WTC11 (cell line): ENCODE measurements around the gene RTN4RL1. TPM values are rescaled to one million over a fixed set of nuclear protein-coding genes. Genes with fewer than 3 reads are reported as not detected.

Experiments used
- ATAC-seq: fragments of 200-7000 bp; cut with Tn5 transposase; 2 replicates; pipeline ENCODE4 v1.10.0; 2021; ENCODE audit warnings: mild to moderate bottlenecking, moderate library complexity
- Bru-seq: library from RNA; stranded (reverse); fragments of 400-500 nt; gene quantifications from one replicate; lab custom pipeline; 2021; lab: Mats Ljungman, UMichigan
- CTCF ChIA-PET: fragments of 300-600 bp; sonication (Branson Sonifier 250); formaldehyde crosslinking; loops from one replicate; lab custom pipeline; 2021; ENCODE audit warnings: antibody characterized with exemption; lab: Charles Lee
- POLR2A ChIA-PET: fragments of 350-600 bp; sonication (Branson Sonifier 250); formaldehyde crosslinking; loops from one replicate; lab custom pipeline; 2021; ENCODE audit warnings: antibody characterized with exemption; lab: Charles Lee
- DNase-seq: peaks from one replicate; pipeline ENCODE4 v3.0.0; 2021; ENCODE audit warnings: low spot score
- H3K27ac Mint-ChIP-seq: 2 replicates; pipeline ENCODE4 v1.8.0; 2021; ENCODE audit warnings: mixed read lengths
- H3K27me3 Mint-ChIP-seq: 2 replicates; pipeline ENCODE4 v1.8.0; 2021; ENCODE audit warnings: low read depth, mild to moderate bottlenecking, moderate library complexity, mixed read lengths
- H3K36me3 Mint-ChIP-seq: 2 replicates; pipeline ENCODE4 v1.8.0; 2021; ENCODE audit warnings: mixed read lengths
- H3K4me1 Mint-ChIP-seq: 2 replicates; pipeline ENCODE4 v1.8.0; 2022; ENCODE audit warnings: mixed read lengths
- H3K4me3 Mint-ChIP-seq: 2 replicates; pipeline ENCODE4 v1.8.0; 2021; ENCODE audit warnings: mild to moderate bottlenecking, moderate library complexity, mixed read lengths
- H3K9me3 Mint-ChIP-seq: 2 replicates; pipeline ENCODE4 v1.8.0; 2021; ENCODE audit warnings: mixed read lengths
- ATF6 ChIP-seq: sonication (generic); formaldehyde crosslinking; IDR thresholded peaks from 2 replicates; pipeline ENCODE4 v1.8.1; 2023; ENCODE audit warnings: mild to moderate bottlenecking, missing genetic modification reagents
- CBFB ChIP-seq: sonication (generic); formaldehyde crosslinking; IDR thresholded peaks from 2 replicates; pipeline ENCODE4 v1.8.1; 2022; ENCODE audit warnings: mild to moderate bottlenecking, low read depth, missing genetic modification reagents
- CREB1 ChIP-seq: sonication (generic); formaldehyde crosslinking; IDR thresholded peaks from 2 replicates; pipeline ENCODE4 v1.8.0; 2023; ENCODE audit warnings: mild to moderate bottlenecking, missing genetic modification reagents
- CTCF ChIP-seq: fragments of 200-600 bp; IDR thresholded peaks from 2 replicates; pipeline ENCODE4 v1.8.0; 2022; ENCODE audit warnings: antibody characterized with exemption
- E2F4 ChIP-seq: sonication (generic); formaldehyde crosslinking; IDR thresholded peaks from 2 replicates; pipeline ENCODE4 v1.8.1; 2022; ENCODE audit warnings: low read depth, mild to moderate bottlenecking, moderate library complexity, missing genetic modification reagents, borderline replicate concordance
- ELF4 ChIP-seq: sonication (generic); formaldehyde crosslinking; IDR thresholded peaks from 2 replicates; pipeline ENCODE4 v1.8.1; 2022; ENCODE audit warnings: low read depth, mild to moderate bottlenecking, moderate library complexity, missing genetic modification reagents
- ESRRA ChIP-seq: sonication (generic); formaldehyde crosslinking; IDR thresholded peaks from 2 replicates; pipeline ENCODE4 v1.8.1; 2022; ENCODE audit warnings: mild to moderate bottlenecking, missing genetic modification reagents, borderline replicate concordance
- FOXP1 ChIP-seq: sonication (generic); formaldehyde crosslinking; IDR thresholded peaks from 2 replicates; pipeline ENCODE4 v1.8.0; 2022; ENCODE audit warnings: missing genetic modification reagents, mild to moderate bottlenecking, moderate library complexity, borderline replicate concordance
- GRHL2 ChIP-seq: fragments of 250-450 bp; sonication (Bioruptor Pico); IDR thresholded peaks from 2 replicates; pipeline ENCODE4 v1.8.0; 2022; ENCODE audit warnings: mild to moderate bottlenecking, moderate library complexity; ENCODE audit not compliant: insufficient replicate concordance, severe bottlenecking
- GTF2I ChIP-seq: fragments of 250-450 bp; sonication (Bioruptor Pico); conservative IDR thresholded peaks from 2 replicates; pipeline ENCODE4 v1.4.0; 2021; ENCODE audit warnings: mild to moderate bottlenecking
- IRF2 ChIP-seq: sonication (generic); formaldehyde crosslinking; IDR thresholded peaks from 2 replicates; pipeline ENCODE4 v1.8.0; 2022; ENCODE audit warnings: low read depth, missing genetic modification reagents, borderline replicate concordance
- MYBL2 ChIP-seq: sonication (generic); formaldehyde crosslinking; IDR thresholded peaks from 2 replicates; pipeline ENCODE4 v1.8.1; 2023; ENCODE audit warnings: mild to moderate bottlenecking, moderate library complexity, missing genetic modification reagents
- NFYB ChIP-seq: sonication (generic); formaldehyde crosslinking; conservative IDR thresholded peaks from 2 replicates; pipeline ENCODE4 v1.8.0; 2022; ENCODE audit warnings: low read depth, missing genetic modification reagents
- PRDM15 ChIP-seq: sonication (generic); formaldehyde crosslinking; IDR thresholded peaks from 2 replicates; pipeline ENCODE4 v1.8.0; 2022; ENCODE audit warnings: missing genetic modification reagents
- SOX15 ChIP-seq: fragments of 250-450 bp; sonication (Bioruptor Pico); IDR thresholded peaks from 2 replicates; pipeline ENCODE4 v1.9.0; 2021; ENCODE audit warnings: mild to moderate bottlenecking
- TP53 ChIP-seq: sonication (generic); formaldehyde crosslinking; IDR thresholded peaks from 2 replicates; pipeline ENCODE4 v1.8.1; 2023; ENCODE audit warnings: mild to moderate bottlenecking, missing genetic modification reagents
- ZNF121 ChIP-seq: sonication (generic); formaldehyde crosslinking; IDR thresholded peaks from 2 replicates; pipeline ENCODE4 v1.8.0; 2023; ENCODE audit warnings: missing genetic modification reagents
- ZNF232 ChIP-seq: sonication (generic); formaldehyde crosslinking; IDR thresholded peaks from 2 replicates; pipeline ENCODE4 v1.8.0; 2022; ENCODE audit warnings: mild to moderate bottlenecking, missing genetic modification reagents
- ZNF317 ChIP-seq: sonication (generic); formaldehyde crosslinking; IDR thresholded peaks from 2 replicates; pipeline ENCODE4 v1.8.1; 2023; ENCODE audit warnings: low read depth, mild to moderate bottlenecking, moderate library complexity, missing genetic modification reagents, borderline replicate concordance
- long read RNA-seq, 3 experiments: library from RNA in 1 of 3; library from capped mRNA in 1 of 3; library from polyadenylated mRNA in 1 of 3; unstranded in 2 of 3; stranded (forward) in 1 of 3; transcript quantifications; one replicate each; pipeline ENCODE4 v2.0.0, GENCODE V29; 2021
- total RNA-seq: library from RNA; stranded (reverse); gene quantifications from 3 replicates; pipeline ENCODE4 v1.2.3, GENCODE V29; 2021

The RTN4RL1 gene
- total RNA-seq (0.27 to 0.72 TPM (median 0.37 TPM) in 3 replicates), Bru-seq, nascent RNA (percentile 9 among the genes with signal in this experiment)
- long read RNA-seq, experiment 1, partial matches to known transcripts, result 0 of 1 reads
- long read RNA-seq, experiment 1, other reads (novel, unspliced or antisense), result 0 of 1 reads
- long read RNA-seq, experiment 2, result 0 reads
- long read RNA-seq, experiment 3, result 0 reads

GRCh38 chr17:2025220-2025621 lies at the start of gene RTN4RL1:
TSS of gene RTN4RL1 (minus strand) at chr17:2025334. CDS start at chr17:2024865, 469 bp downstream.
- Mint-ChIP-seq H3K27me3 (peaks cover 90% of the 10 kb centered on the region), H3K27ac (no peak within 1 kb of the TSS), H3K9me3 (no peaks in the 10 kb centered on the region), H3K36me3 (peaks cover 3% of the 10 kb centered on the region; the same call in 1 of the 2 replicates), H3K4me3 (peak within 1 kb of the TSS; percentile 69), H3K4me1 (peaks cover 3% of the 10 kb centered on the region; the same call in 1 of the 2 replicates)
- CTCF ChIA-PET, result interaction anchor here (0.6 to 6.3 kb wide), 17 partner anchors 13 to 376 kb away, joined by 3 to 47 read pairs (median 4); partner anchors contain the start of gene OVCA2
- POLR2A ChIA-PET, result interaction anchor here (0.6 to 0.8 kb wide), 4 partner anchors 47 to 303 kb away, joined by 3 to 4 read pairs (median 3); no protein-coding TSS in a partner anchor
- peak; percentile 6; the same call in 1 of the 2 replicates for ATAC-seq
- TF ChIP-seq FOXP1 (CRISPR knock-in tag) (0 out of 2 replicates have a peak, but pooled peaks have one; percentile 29), ZNF317 (no peak)
- DNase-seq, result peak; percentile 56

- TF ChIP-seq CTCF (no peak), NFYB (CRISPR knock-in tag) (no peak), ELF4 (CRISPR knock-in tag) (no peak), GRHL2 (CRISPR knock-in tag) (no peak), MYBL2 (CRISPR knock-in tag) (no peak), ZNF121 (CRISPR knock-in tag) (no peak), CBFB (no peak), PRDM15 (CRISPR knock-in tag) (no peak), CREB1 (CRISPR knock-in tag) (no peak), SOX15 (CRISPR knock-in tag) (no peak), ATF6 (no peak), ZNF232 (no peak), IRF2 (no peak), ESRRA (CRISPR knock-in tag) (no peak), E2F4 (CRISPR knock-in tag) (no peak), TP53 (no peak), GTF2I (CRISPR knock-in tag) (no peak)
- ATAC-seq (no peak), DNase-seq (no peak)
- H3K9me3 Mint-ChIP-seq, result no peaks in the 10 kb centered on the region
- no peaks in the 10 kb centered on the region for H3K27me3 Mint-ChIP-seq
- CTCF ChIA-PET, result interaction anchor here (1.1 to 3.7 kb wide), 8 partner anchors 16 to 170 kb away, joined by 3 to 21 read pairs (median 10); partner anchors contain the start of gene HIC1
- POLR2A ChIA-PET, result no interaction called here
- H3K36me3 Mint-ChIP-seq, result peaks cover 8% of the 10 kb centered on the region
- H3K4me1 Mint-ChIP-seq, result peaks cover 20% of the 10 kb centered on the region
- no peak overlapping the region for H3K4me3 Mint-ChIP-seq
- H3K27ac Mint-ChIP-seq, result no peak overlapping the region
These were observed 49.8 kb upstream of the RTN4RL1 start for GRCh38 chr17:2074919-2075318.
